HG03196 (cell line): ENCODE data around the gene N4BP2L2.

Experiments used
- ATAC-seq: cut with Tn5 transposase; IDR thresholded peaks from one replicate; pipeline ENCODE4 v1.9.1; 2021; ENCODE audit not compliant: unreplicated experiment

The N4BP2L2 gene

GRCh38 chr13:32530841-32531253 is 7.7 kb downstream of the N4BP2L2 start:
- peak; percentile 59 for ATAC-seq

GRCh38 chr13:32528358-32528757 is 10.2 kb downstream of the N4BP2L2 start:
- ATAC-seq, result no peak

- no peak for ATAC-seq
Observed at GRCh38 chr13:32527151-32527550, 11.4 kb downstream of the N4BP2L2 start.

GRCh38 chr13:32525766-32526165 is 12.8 kb downstream of the N4BP2L2 start:
- no peak for ATAC-seq

GRCh38 chr13:32515246-32515645 is 23.3 kb downstream of the N4BP2L2 start:
- no peak for ATAC-seq

- ATAC-seq, result no peak
Observed at GRCh38 chr13:32511482-32511881, 27.1 kb downstream of the N4BP2L2 start.

GRCh38 chr13:32504876-32505275 is 33.7 kb downstream of the N4BP2L2 start:
- no peak for ATAC-seq

- no peak for ATAC-seq
Observed at GRCh38 chr13:32504263-32504662, 34.3 kb downstream of the N4BP2L2 start.

GRCh38 chr13:32503727-32504126 is 34.9 kb downstream of the N4BP2L2 start:
- ATAC-seq, result no peak

GRCh38 chr13:32501064-32501463 is 37.5 kb downstream of the N4BP2L2 start:
- no peak for ATAC-seq

GRCh38 chr13:32499538-32500210 is 38.9 kb downstream of the N4BP2L2 start:
- ATAC-seq, result no peak

- ATAC-seq, result no peak
Observed at GRCh38 chr13:32497589-32497988, 41.0 kb downstream of the N4BP2L2 start.

GRCh38 chr13:32496599-32497160 is 41.9 kb downstream of the N4BP2L2 start:
- no peak for ATAC-seq

- ATAC-seq, result no peak
Observed at GRCh38 chr13:32495841-32496240, 42.8 kb downstream of the N4BP2L2 start.

- no peak for ATAC-seq
Observed at GRCh38 chr13:32495429-32495828, 43.2 kb downstream of the N4BP2L2 start.

GRCh38 chr13:32491028-32491427 is 47.6 kb downstream of the N4BP2L2 start:
- ATAC-seq, result no peak

- ATAC-seq, result no peak
Observed at GRCh38 chr13:32476892-32477291, 61.7 kb downstream of the N4BP2L2 start.

GRCh38 chr13:32476021-32476731 is 62.4 kb downstream of the N4BP2L2 start:
- no peak for ATAC-seq

GRCh38 chr13:32474999-32475792 is 63.4 kb downstream of the N4BP2L2 start:
- no peak for ATAC-seq

GRCh38 chr13:32473650-32474049 is 64.9 kb downstream of the N4BP2L2 start:
- ATAC-seq, result no peak

- no peak for ATAC-seq
Observed at GRCh38 chr13:32472194-32472621, 66.4 kb downstream of the N4BP2L2 start.
